Middle frontal gyrus (tissue), 1 donor: Measurements from ENCODE around the gene SCNN1G.
"Not testable (repeated sequence)": the region's sequence is repeated elsewhere in the genome, so short reads cannot be mapped to it uniquely, and the experiment has no call there.

Experiments used
- DNase-seq: peaks from one replicate; pipeline ENCODE4 v3.0.0-alpha.2; 2015; ENCODE audit warnings: low spot score; ENCODE audit errors: extremely low spot score

Gene SCNN1G, protein sequence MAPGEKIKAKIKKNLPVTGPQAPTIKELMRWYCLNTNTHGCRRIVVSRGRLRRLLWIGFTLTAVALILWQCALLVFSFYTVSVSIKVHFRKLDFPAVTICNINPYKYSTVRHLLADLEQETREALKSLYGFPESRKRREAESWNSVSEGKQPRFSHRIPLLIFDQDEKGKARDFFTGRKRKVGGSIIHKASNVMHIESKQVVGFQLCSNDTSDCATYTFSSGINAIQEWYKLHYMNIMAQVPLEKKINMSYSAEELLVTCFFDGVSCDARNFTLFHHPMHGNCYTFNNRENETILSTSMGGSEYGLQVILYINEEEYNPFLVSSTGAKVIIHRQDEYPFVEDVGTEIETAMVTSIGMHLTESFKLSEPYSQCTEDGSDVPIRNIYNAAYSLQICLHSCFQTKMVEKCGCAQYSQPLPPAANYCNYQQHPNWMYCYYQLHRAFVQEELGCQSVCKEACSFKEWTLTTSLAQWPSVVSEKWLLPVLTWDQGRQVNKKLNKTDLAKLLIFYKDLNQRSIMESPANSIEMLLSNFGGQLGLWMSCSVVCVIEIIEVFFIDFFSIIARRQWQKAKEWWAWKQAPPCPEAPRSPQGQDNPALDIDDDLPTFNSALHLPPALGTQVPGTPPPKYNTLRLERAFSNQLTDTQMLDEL

DNA sequence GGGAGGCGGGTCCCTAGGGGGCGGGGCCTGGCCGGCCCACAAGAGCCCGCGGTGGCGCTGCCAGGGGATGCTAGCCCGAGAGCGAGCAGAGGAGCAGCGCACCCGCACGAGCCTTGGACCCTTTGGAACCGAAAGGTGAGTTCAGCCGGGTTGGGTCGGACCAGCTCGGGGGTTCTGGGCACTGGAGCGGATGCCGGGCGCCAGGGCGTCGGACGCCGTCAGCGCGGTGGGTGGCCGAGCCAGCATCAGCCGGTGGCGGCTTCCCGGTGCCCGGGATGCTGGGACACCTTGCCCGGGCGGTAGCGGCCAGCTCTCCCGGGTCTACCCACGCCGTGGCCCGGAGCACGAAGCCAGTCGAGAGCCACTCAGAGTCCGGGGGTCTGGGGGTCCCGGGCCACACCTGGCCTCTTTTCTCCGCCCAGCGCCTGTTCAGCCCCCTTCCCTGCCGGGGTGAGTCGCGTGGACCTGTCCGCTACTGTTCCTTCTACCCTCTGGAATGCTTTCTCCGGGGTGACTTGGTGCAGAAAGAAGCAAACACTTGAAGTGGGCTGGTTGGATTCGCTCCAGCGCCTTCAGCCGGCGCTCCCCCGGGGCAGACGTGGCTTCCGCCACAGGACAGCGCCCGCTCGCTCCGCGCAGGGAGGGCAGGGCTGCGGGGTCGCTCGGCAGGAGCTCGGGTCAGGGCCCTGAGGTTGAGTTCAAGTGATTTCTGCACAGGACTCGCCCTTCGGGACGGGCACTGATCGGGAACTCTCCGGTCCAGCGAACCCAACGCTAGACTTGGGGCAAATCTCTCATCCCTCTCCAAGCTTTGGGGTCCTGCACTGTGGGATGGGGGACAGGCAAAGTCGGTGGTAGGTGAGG, at the start of gene SCNN1G:
Gene SCNN1G (plus strand): TSS at position 67 of the 864 bp plus-strand sequence. CDS start 3,527 bp downstream, outside the sequence.
- DNase-seq = no peak

DNA sequence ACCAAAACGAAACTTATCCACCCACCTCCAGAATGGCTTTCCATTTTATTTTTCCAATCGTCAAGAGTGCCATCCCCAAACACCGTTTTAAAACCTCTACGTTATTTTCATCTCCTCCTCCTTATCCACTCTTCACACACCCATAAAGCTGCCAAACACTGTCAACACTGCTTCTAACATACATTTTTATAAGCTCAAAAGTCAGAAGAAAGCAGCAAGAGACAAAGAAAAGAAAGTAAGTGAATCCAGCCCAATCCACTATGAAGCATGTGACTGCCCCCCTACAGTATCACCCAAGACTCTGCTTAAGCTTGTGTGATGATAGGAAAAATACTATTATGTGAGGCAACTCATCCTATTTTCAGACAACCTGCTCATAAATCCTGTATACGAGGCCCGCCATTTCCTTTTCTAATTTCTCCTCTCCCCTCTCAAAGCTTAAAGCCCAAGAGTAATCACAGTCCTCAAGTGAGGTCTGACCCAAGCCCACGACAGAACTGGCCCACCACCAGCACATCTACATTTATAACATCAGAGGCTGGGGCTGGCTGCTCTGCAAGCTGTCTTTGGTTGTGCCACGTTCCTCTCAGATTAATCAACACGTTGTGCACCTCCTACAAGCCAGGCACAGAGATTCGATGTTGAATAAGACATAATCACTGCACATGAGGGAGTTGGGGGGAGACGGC, 49.6 kb upstream of the SCNN1G start:
- DNase-seq = no peak

DNA sequence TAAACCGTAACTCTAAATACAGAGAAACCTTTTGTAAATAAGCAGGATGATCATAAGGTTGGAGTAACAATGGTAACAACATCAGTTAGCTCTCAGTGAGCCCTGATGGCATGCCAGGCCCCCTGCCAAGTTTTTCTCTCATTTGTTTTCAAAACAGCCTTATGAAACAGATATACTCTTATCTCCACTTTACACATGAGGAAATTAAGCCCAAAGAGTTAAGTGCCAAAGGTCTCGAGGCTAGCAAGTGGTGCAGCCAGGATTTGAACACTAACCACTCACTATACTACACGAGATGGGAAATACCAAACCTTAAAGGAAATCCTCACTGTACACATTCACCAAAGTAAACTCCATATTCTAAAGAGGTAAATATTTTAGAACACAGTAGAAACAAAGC, 48.3 kb upstream of the SCNN1G start:
- DNase-seq = no peak

DNA sequence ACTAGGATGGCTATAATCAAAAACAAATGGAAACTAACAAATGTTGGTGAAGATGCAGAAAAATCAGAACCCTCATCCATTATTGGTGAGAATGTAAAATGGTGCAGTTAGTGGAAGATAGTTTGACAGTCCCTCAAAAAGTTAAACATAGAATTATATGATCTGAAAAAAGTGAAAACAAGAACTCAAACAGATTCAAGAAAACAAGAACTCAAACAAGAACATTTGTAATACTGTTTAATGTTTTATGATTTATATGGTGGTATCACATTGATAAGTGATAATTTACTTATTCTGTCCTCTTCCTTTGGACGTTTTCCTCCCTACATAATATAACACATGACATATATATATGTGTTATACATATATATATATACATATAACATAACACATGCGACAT, 45.3 kb upstream of the SCNN1G start:
- no peak for DNase-seq

DNA sequence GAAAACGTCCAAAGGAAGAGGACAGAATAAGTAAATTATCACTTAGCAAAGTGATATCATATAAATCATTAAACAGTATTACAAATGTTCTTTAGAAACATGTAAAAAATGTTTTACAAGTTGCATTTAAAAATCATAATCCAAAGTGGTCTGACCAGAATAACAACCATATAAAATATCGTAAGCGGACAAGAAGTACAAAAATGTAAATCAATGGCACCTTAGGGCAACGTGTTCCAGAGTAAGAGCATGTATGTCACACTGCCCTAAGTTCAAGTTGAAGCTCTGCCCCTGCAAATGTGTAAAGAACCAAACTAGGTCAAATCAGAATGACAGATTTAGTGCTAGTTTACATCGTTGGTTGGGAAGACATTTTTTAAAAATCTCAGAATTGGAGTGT, 44.7 kb upstream of the SCNN1G start:
- no peak for DNase-seq

DNA sequence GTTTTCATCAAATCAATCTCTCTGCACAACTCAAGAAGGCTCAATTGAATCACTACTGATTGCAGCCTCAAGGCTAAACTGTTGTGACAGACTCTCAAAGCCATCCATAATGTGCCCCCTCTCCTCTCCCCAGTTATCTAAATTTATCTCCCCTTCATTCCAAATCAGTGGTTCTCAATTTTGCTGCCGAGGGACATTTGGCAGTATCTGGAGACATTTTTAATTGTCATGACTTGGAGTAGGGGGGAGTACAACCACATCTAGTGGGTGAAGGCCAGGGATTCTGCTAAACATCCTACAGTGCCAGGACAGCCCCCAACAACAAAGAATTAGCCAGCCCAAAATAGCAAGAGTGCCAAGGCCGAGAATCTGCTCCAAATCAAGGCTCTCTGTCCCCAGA, 42.4 kb upstream of the SCNN1G start:
- DNase-seq = no peak

DNA sequence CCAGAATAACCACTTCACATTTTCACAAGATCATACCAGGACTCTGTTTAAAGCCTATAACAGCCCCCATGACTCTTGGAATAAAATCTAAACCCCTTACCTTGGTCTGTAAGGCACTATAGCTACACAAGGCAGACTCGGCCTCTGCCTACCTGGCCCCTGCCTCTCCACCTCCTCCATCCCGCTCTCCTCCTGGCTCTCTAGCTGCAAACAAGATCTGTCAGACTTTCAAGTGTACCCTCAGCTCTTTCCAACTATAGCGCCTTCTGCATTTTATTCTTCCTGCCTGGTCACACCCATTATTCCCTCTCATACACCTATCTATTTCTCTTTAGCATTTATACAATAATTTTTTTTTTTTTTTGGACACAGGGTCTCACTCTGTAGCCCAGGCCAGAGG, 41.5 kb upstream of the SCNN1G start:
- no peak for DNase-seq

DNA sequence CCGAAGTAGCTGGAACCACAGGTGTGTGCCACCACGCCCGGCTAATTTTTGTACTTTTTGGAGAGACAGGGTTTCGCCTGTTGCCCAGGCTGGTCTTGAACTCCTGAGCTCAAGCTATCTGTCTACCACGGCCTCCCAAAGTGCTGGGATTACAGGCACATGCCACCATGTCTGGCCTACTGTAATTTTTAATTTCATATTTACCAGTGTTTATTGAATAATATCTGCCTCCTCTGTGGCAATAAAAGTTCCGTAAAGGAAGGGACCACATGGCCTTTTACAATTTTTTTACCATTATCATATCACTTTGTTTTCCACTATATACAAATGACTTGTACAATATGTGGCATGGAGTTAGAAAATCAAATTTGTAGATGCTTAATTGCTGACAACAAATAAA, 41.0 kb upstream of the SCNN1G start:
- DNase-seq = no peak

DNA sequence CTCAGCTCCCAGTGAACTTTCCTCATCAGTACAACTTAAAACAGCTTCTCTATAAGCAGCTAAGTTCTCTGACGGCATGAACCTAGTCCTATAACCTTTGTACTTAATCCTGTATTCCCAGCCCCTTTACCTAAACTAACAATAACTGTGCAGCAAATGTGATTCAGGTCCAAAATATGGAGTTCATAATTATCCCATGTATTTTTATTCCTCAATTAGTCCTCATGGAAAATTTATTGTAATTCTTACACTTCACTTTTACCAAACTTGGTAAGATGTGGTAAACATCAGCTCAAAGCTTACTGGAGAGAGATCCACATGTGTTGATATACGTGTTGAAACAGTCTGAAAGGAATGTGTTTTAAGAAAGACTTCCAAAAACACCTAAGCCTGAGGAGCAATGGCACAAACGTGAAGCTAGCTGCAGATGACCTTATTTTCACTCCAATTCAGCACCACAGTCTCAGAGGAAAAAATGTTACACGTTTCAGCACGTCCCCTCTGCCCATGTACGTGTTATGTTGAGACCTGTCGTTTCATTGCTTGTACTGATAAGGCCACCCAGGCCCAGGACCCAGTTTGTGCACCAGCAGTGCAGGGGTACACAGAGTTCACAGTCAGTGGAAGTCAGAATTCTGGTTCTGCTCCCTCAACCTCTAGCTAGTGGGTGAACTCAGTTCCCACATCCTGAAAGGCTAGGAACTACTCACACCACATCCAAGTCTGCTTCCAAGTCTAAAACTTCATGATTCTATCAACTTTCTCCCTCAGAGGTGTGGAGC, 40.4 kb upstream of the SCNN1G start:
- DNase-seq = no peak

DNA sequence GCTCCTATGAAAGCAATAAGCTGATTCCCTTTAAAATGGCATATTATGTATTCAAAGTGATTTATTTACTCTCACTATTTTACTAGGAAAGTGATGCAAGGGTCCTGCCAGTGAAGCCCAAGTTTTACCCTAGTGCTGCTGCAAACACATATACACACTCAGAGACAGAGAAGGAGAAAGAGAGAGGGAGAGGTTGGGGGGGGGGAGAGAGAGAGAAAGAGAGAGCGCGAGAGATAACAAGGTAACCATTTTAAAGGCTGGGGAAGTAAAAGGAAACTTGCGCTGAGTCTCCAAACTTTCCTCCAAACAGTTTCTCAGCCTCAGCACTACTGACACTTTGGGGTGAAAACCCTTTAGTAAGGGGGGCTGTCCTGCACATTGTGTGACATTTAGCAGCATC, 39.2 kb upstream of the SCNN1G start:
- no peak for DNase-seq

DNA sequence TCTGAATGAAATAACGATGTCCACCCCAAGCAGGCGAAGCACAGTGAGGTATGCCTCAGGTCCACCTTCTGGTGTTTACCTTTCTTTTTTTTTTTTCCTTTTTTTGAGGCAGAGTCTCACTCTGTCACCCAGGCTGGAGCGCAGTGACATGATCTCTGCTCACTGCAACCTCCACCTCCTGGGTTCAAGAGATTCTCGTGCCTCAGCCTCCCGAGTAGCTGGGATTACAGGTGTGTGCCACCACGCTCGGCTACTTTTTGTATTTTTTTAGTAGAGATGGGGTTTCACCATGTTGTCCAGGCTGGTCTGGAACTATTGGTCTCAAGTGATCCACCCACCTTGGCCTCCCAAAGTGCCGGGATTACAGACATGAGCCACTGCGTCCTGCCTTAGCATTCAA, 38.2 kb upstream of the SCNN1G start:
- not testable (repeated sequence) for DNase-seq

DNA sequence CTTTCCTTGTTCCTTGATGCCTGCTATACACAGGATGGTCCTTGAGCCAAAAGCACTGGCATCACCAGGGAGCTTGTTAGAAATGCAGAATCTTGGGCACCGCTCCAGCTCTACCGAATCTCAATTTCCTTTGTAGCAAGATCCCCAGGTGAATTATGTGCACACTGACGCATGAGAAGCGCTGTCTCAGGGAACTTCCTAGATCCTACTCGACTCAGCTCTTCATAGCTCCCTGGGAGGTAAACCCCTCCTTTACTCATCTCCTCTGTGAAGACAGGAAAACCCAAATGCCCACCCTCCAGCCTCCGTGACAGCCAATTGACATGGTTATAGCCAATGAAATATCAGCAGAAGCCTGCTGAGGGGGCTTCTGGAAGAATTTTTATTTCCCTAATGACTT, 37.4 kb upstream of the SCNN1G start:
- no peak for DNase-seq

DNA sequence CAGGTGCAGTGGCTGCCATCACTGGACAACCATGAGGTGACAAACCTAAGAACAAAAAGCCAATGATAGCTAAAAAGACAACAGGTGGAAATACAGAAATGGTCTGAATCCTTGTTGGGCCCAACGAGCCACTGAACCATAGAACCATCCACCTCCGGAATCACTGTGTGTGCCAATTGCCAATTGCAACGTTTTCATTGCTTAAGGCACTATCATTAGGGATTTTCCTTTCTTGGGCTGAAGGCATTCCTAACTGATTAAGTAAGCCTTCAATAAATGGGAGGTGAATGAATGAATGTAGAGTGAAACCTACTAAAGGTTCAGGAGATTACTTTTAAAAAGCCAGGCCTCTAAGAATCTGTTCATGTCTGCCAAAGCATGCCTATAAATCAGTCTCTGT, 36.9 kb upstream of the SCNN1G start:
- no peak for DNase-seq

DNA sequence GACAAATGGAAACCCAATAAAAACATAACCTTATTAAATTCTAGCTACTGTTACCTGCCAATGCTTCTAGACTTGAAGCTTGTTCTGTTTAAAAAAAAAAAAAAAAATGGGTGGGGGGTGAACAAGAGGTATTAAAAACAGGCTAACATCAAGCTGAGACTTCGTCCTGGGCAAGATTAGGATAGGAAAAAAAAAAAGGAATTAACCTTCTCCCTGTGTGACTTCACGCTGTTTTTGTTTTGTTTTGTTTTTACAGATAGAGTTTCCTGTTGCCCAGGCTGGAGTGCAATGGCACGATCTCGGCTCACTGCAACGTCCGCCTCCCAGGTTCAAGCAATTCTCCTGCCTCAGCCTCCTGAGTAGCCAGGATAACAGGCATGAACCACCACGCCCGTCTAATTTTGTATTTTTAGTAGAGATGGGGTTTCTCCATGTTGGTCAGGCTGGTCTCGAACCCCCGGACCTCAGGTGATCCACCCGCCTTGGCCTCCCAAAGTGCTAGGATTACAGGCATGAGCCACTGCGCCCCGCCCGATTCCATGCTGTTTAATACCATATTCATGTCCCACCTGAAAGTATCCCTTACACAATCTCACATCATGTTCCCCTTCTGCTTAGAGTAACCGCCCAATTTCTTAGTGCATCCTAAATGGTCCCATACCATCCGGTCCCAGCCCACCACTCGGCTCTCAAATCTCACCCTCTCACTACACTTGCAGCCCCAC, 35.5 kb upstream of the SCNN1G start:
- no peak for DNase-seq

DNA sequence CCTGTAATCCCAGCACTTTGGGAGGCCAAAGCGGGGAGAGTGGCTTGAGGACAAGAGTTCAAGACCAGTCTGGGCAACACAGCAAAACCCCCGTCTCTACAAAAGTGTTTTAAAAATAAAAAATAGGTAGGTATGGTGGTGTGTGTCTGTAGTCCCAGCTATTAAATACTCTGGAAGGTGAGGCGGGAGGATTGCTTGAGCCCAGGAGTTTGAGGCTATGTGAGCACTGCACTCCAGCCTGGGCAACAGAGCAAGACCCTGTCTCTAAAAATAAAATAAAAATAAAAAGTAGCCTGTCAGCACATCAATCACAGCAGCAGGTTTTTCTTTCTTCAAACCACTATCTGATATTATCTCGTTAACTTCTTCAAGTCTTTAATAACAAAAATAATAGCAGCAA, 34.9 kb upstream of the SCNN1G start:
- DNase-seq = no peak

DNA sequence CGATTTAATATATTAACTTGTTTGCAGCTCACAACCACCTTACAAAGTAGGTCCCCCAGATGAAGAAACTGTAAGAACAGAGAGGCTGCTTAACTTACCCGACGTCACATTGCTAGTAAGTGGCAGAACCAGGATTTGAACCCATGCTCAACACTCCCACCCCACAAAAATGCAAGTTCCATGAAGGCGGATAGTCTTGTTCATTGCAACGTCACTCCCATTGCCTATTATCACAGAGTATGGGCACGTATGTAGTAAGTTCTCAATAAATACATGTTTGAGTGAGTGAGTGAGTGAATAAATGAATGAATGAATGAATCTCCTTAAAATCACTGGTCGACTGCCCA, 34.4 kb upstream of the SCNN1G start:
- no peak for DNase-seq

DNA sequence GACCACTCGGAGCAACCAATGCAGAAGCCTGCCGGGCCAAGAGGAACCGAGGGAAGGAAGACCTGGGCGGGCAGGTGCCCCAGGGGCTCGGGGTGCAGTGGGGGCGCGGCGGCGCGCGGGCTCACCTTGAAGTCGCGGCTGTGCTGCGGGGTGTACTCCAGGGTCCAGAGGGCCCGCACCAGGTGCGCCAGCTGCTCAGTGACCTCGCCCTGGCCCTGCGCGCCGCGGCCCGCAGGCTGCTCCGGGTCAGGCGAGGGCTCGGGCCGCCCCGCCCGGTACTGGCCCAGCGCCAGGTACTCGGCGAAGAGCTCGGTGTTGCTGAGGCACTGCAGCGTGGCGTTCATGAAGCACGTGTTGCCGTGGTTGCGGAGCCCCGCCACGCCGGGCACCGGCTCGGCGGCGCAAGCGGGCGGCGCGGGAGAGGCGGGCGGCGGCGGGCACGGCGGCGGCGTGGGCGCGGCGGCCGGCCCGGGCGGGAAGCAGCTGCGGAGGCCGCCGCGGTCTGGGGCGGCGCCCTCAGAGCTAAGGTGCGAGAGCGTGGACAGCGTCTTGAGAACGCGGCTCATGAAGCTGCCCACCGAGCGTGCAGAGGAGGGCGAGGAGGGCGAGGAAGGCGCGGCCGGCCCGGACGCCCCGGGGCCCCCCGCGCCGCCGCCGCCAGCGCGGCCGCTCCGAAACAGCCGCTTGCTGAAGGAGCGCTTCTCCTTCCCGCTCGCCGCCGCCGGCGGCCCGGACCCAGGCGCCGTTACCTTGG, 33.9 kb upstream of the SCNN1G start:
- no peak for DNase-seq

DNA sequence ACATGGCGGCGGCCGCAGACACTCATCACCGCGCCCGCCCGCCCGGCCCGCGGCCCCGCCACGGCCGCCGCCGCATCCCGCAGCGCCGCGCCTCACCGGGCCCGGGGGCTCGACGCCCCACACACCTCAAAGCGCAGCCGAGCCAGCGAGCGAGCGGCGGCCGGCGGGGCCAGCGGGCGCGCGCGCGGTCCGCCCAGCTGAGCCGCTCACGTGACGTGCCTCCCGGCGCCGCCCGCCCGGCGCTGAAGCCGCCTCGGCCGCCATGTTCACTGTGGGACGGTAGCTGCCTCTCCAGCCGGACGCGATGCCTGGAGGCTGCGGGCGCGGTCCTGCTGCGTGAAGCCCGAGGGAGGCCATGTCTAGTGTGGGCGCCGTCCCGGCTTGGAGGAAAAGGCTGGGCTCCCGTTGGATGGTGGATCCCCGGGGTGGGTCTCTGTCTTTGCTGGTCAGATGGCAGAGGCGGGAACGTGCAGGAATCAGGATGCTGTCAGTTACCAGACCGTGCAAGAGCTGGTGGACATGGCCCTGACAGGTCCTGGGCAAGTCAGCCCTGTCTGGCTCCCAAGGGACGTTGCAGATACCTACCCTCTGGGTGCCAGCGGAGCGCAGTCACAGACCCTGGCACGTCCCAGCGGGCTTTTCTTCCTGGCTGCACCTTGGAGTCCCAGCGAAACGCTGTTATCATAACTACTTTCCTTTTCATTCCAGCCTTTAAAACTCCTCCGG, 33.1 kb upstream of the SCNN1G start, which contains the start of gene USP31:
Gene USP31 (minus strand): TSS at position 186 of the 726 bp plus-strand sequence. CDS start 182 bp downstream, at position 4.
- DNase-seq = peak; percentile 94

DNA sequence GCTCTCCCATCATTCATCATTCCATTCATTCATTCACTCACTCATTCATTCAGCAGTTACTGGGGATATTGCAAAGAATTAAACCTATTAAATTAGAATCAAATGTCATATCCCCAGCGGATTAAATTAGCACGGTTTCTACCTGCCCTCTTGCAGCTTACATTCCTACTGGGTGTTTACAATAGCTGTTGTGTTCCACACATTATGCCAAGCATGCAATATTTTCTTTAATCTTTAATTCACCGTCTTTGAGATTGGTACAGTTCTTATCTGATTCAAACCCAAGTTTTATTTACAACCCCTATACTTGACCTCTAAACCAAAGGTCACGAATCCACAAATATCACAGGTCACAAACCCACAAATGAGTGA, 32.6 kb upstream of the SCNN1G start:
- DNase-seq = no peak
